Raji (cell line): ENCODE data around the gene SLC25A42.

Experiments used
- POLR2A ChIP-seq: IDR thresholded peaks from 2 replicates; pipeline ENCODE4 v1.6.1; 2011; ENCODE audit warnings: low read depth, low read length, control low read depth; ENCODE audit not compliant: insufficient read depth

The SLC25A42 gene

DNA sequence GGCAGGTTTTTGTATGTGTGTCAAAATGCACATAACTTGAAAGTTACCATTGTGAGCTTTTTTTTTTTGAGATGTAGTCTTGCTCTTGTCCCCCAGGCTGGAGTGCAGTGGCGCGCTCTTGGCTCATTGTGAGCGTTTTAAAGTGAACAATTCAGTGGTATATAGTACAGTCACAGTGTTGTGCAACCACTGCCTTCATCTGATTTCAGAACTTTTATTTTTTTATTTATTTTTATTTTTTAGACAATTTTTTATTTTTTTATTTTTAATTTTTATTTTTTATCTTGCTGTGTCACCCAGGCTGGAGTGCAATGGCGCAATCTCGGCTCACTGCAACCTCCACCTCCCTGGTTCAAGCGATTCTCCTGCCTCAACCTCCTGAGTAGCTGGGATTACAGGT, 15.0 kb downstream of the SLC25A42 start:
- TF ChIP-seq POLR2A, result no peak

DNA sequence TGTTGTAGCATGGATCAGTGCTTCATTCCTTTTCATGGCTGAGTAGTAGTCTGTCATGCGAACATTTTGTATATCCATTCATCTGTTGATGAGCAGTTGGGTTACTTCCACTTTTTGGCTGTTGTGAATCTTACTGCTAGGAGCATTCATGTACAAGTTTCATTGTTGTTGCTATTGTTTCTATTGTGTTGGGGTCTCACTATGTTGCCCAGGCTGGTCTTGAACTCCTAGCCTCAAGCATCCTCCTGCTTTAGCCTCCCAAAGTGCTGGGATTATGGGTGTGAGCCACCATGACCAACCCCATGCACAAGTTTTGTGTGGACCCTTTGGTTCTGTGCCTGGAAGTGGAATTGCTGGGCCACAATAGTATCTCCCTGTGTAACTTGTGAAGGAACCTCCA, 15.8 kb downstream of the SLC25A42 start:
- no peak for TF ChIP-seq POLR2A

DNA sequence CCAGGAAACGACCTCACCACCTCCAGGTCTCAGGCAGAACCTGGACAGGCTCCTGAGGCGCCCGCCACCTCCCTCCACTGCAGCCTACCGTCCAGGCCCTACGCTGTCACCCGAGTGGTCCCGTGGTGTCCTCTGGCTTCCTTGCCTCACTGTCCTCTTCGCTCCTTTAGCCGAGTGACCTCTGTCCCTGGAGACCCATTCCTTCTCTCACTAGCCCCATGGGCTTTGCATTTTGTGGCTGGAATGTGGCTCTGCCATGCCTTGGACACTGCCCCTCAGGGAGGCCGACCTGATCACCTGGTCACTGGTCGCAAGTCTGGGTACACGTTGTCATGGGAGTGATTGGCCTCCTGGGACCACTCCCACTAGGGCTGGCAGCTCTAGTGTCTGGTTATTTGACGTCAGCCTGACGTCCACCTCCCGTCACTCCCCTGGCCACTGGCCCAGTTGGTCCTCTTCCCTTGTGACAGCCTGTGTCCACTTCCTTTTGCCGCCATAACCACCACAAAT, 17.9 kb downstream of the SLC25A42 start:
- TF ChIP-seq POLR2A, result no peak

DNA sequence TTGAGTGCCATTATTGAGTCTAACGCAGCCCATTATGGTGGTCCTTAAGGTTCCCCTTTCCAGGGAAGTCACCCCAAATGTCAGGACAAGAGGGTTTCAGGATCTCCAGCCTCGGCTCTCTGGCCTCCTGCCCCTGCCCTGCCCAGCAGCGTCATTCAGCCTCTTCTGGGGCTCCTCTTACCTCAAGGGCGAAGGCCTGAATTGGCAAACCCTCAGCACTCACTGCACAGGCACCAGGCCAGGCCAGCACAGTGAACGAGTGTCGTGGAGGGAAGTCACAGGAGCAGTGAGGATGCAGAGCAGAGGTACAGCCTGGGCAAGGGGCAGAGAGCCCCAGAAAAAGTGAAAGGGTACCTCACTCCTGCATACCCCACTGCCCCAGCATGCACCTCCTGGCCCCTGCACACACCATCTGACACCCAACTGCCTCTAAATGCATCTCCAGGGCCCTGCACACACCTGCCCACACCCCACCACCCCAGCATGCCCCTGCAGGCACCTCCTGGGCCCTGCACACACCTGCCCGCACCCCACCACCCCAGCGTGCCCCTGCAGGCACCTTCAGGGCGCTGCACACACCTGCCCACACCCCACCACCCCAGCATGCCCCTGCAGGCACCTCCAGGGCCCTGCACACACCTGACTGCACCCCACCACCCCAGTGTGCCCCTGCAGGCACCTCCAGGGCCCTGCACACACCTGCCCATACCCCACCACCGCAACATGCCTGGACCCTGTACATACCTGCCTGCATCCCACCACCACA, 19.8 kb downstream of the SLC25A42 start:
- no peak for TF ChIP-seq POLR2A

DNA sequence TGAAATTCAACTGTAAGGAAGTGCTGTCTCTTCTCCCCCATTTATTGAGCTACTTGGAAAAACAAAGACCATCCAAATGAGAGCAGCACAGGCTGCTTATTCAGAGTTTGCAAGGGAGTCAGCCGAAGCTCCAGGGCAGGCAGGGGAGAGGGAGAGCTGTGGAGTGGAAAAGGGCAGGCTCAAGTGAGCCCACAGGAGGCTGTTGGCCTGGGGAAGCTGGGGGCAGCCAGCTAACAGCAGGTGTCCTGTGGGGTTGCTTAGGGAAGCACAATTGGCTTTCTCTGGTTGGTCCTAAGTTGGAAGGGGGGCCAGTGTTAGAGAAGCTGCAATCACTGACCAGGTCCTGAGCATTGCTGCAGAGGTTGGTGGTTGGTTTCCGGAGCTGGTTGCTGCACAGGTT, 23.9 kb downstream of the SLC25A42 start:
- no peak for TF ChIP-seq POLR2A

DNA sequence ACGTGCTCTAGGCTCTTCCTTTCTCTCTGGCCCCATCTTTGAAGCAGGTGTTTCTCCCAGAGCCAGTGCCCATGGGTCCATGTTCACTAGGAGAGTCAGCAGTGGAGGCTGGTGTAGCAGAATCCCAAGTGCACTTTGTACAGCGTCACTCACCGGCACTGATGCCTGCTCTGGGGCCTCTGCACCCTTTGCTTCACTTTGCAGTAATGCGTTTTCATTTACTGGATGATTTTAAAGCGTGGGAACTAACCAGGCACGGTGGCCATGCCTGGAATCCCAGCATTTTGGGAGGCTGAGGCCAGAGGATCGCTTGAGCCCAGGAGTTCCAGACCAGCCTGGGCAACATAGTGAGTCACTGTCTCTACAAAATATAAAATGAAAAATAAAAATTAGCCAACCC, 30.7 kb downstream of the SLC25A42 start:
- no peak for TF ChIP-seq POLR2A

DNA sequence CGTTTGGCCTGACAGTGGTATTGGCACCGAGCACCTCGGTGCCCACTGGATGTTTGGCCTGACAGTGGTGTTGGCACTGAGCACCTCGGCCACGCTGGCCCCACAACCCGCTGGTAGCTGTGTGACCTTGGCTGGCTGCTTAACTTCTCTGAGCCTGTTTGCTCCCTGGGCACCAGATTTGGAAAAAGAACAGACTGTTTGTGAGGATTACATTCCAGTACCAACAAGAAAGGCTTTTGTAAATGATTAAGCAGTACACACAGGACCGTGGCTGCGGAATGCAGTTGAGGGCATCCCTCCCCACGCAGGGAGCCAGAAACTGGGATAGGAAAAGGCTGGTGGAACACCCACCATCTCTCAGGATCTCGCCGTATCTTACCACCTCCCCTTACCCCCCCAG, 31.9 kb downstream of the SLC25A42 start:
- TF ChIP-seq POLR2A, result no peak

DNA sequence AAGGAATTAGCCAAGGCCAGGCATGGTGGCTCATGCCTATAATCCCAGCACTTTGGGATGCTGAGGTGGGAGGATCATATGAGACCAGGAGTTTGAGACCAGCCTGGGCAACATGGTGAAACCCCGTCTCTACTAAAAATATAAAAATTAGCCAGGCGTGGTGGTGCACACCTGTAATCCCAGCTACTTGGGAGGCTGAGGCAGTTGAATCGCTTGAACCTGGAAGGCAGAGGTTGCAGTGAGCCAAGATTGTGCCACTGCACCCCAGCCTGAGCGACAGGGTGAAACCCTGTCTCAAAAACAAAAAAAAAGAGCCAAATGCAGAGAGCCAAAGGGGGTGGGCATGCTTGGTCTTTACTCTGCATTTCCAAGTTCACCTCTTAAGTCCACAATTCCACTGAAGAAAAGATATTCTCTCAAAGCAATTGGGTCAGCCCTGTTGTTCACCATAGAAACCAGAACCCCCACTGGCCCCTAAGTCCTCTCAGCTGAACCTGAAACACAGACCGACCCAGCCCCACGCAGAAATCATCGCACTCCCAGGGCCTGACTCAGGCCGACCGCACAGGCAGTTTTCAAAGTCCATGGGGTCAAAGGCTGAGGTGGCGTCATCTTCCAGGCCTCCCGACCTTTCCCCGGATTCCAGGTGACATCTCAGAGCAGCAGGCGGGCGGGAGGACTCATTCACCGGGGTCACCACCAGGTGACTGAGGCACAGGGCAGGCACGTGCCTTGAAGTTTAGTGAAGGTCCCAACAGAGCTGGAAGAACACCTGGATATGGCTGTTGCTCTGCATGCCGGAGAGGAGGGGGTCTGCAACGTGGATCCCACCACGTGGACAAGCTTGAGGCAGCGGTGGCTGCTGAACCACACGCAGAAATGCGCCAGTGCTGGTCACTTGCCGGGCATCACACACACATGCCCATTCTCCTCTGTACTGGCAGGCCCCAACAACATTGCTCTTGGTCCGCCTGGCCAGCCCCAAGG, 33.1 kb downstream of the SLC25A42 start:
- TF ChIP-seq POLR2A, result no peak

DNA sequence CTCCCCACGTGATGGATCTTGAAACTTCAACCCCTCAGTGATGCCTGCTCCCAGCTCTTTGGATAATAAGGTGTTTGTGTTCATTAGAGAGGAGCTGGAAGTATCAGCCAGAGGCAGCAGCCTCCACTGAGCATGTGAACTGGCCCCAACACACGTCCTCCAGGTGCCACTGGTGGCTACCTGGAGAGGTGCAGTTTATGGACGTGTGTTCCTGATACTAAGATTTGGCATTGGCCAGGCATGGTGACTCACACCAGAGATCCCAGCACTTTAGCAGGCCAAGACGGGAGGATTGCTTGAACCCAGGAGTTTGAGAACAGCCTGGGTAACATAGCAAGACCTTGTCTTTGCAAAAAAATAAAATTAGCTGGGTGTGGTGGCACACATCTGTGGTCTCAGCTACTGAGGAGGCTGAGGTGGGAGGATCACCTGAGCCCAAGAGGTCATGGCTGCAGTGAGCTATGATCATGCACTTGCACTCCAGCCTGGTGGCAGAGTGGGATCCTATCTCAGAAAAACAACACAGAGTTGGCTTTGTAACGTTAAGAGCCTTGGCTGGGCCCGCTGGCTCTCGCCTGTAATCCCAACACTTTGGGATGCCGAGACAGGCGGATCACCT, 34.4 kb downstream of the SLC25A42 start:
- no peak for TF ChIP-seq POLR2A

DNA sequence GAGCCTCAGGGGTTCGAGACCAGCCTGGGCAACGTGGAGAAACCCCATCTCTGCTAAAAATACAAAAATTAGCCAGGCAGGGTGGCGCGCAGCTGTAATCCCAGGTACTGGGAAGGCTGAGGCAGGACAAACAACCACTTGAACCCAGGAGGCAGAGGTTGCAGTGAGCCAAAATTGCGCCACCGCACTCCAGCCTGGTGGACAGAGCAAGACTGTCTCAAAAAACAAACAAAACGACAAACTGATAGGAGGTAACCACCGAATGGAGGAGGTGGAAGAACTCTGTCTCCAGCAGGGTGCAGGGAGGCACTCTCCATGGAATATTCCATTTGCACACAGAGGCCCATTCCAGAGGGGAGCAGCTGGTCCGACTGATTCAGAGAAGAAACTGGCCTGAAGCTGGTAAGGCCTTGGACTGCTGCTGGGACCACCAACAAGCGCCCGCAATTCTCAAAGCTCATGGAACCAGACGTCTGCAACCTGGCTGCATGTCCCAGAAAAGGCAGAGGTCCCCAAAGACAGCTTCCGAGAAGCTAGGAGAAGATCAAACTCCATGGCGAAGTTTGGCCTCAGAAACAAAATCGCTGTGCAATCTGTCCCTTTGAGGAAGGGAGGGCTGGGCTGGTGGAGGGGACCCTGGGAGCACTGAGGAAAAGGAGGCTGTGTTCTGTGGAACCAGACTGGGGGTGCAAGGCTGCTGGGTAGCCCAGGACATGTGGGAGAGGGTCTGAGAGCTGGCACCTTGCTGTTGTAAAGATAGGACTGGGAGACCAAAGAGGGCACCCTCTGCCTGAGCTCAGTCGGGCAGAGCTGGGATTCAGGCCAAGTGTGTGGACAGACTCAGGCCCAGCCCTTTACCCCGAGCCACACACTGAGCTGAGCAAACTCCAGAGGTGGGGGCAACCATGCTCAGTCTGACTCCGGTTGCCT, 35.2 kb downstream of the SLC25A42 start:
- no peak for TF ChIP-seq POLR2A

DNA sequence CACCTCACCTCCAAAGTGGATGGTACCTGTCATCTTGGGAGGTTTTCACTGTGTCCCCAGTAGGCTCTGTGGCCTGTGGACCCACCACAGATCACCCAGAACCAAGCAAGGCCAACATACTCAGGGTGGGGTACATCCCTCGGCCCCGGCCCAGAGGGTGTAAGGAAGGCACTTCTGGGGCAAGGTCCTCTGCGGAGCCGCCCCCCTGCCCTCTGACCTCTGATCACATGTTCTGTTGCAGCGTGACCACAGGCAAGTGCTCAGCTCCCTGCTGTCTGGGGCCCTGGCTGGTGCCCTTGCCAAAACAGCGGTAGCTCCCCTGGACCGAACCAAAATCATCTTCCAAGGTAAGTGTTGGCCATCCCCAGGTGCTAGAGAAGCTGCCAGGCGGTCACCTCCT, 37.7 kb downstream of the SLC25A42 start:
- no peak for TF ChIP-seq POLR2A

DNA sequence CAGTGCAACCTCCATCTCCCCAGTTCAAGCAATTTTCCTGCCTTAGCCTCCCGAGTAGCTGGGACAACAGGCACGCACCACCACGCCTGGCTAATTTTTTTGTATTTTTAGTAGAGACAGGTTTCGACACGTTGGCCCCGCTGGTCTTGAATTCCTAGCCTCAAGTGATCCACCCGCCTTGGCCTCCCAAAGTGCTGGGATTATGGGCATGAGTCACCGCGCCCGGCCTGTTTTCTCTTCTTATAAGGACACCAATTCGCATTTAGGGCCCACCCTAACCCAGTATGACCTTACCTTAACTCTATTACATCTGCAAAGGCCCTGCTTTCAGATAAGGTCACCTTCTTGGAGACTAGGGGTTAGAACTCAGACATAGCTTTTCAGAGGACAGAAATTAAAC, 39.4 kb downstream of the SLC25A42 start:
- no peak for TF ChIP-seq POLR2A

DNA sequence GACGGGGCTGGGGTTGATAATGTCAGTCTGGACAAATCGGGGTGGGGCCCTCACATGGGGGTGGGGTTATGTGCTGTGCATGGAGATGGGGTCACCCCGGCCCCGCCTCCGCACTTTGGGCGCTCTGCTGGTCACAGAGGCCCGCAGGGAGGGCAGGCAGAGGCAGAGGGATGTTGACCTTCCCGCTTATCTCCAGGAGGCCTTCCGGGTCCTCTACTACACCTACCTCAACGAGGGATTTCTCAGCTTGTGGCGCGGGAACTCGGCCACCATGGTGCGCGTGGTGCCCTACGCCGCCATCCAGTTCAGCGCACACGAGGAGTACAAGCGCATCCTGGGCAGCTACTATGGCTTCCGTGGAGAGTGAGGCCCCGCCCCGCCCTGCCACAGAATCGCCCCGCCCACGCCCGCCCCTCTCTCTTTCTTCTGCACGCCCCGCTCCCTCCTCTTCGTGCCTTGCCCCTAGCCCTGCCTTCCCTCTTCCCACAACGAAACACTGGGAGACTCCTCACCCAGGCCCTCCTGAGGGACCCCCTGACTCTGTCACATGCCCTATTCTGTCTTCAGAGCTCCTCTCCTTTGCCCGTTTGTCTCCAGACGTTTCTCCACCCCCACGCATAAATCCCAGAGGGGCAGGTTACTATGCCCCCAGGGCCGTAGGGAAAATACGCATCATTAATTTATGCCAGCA, 41.7 kb downstream of the SLC25A42 start:
- TF ChIP-seq POLR2A, result no peak

DNA sequence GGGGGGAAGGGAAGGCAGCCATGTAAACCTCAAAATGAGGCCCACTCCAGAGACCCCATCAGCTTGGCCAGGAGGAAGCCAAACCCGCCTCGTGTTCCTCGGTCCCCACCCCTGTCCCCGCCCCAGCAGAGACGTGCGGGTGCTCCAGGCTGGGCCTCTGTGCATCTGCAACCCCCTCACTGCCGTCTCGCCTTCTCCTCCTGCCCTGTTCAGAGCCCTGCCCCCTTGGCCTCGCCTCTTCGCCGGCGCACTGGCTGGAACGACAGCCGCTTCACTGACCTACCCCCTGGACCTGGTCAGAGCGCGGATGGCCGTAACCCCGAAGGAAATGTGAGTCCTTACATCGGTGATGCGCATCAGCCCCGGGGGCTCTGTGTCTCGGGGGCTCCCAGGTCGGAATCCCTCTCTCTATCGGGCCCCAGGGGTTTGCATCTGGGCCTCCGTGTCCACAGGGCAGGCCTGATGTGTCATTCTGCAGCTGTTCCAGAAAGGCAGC, 42.3 kb downstream of the SLC25A42 start:
- TF ChIP-seq POLR2A, result no peak
